OCI-LY3 (cell line): Measurements from ENCODE around the gene CYP2W1.

ENCODE experiments used
- H2AFZ ChIP-seq: fragments of 200-600, 300-600 bp; shearing (Covaris generic); 2 replicates; pipeline ENCODE4 v1.6.0; 2014; ENCODE audit warnings: antibody characterized with exemption, low read depth, low read length
- H3K27ac ChIP-seq: fragments of 200-600, 300-600 bp; sonication (generic); 2 replicates; pipeline ENCODE4 v1.5.1; 2014; ENCODE audit warnings: mild to moderate bottlenecking, low read length, moderate library complexity, mixed read lengths
- H3K27me3 ChIP-seq: fragments of 200-600, 300-600 bp; sonication (generic); 2 replicates; pipeline ENCODE4 v1.6.1; 2014; ENCODE audit warnings: low read depth, low read length, mixed read lengths
- H3K36me3 ChIP-seq: fragments of 200-600, 300-600 bp; sonication (generic); replicated peaks from 2 replicates; pipeline ENCODE3; 2014; ENCODE audit warnings: low read depth, low read length, mixed read lengths
- H3K4me1 ChIP-seq: fragments of 300-600, 200-600 bp; sonication (generic); 2 replicates; pipeline ENCODE4 v1.6.1; 2014; ENCODE audit warnings: low read length, mixed read lengths
- H3K4me2 ChIP-seq: fragments of 200-600, 300-600 bp; sonication (generic); 2 replicates; pipeline ENCODE4 v1.6.1; 2014; ENCODE audit warnings: low read length, mixed read lengths
- H3K4me3 ChIP-seq: fragments of 300-600, 200-600 bp; sonication (generic); 2 replicates; pipeline ENCODE4 v1.5.1; 2014; ENCODE audit warnings: antibody characterized with exemption, mild to moderate bottlenecking, low read length, moderate library complexity
- H3K79me2 ChIP-seq: fragments of 300-600, 200-600 bp; shearing (Covaris generic); 2 replicates; pipeline ENCODE4 v1.6.1; 2014; ENCODE audit warnings: mild to moderate bottlenecking, low read length, mixed read lengths
- H3K9ac ChIP-seq: fragments of 300-600, 200-600 bp; shearing (Covaris generic); 2 replicates; pipeline ENCODE4 v1.6.0; 2014; ENCODE audit warnings: mild to moderate bottlenecking, low read length, moderate library complexity
- H3K9me3 ChIP-seq: fragments of 200-600, 300-600 bp; shearing (Covaris generic); 2 replicates; pipeline ENCODE4 v1.6.1; 2014; ENCODE audit warnings: low read length, mixed read lengths; ENCODE audit not compliant: insufficient read depth
- H4K20me1 ChIP-seq: fragments of 200-600, 300-600 bp; sonication (generic); 2 replicates; pipeline ENCODE4 v1.6.1; 2016; ENCODE audit warnings: low read length, mixed read lengths; ENCODE audit not compliant: insufficient read depth
- CTCF ChIP-seq: fragments of 200-600, 300-600 bp; sonication (generic); IDR thresholded peaks from 2 replicates; pipeline ENCODE4 v1.5.1; 2014; ENCODE audit warnings: antibody characterized with exemption, low read length, low read depth
- EZH2phosphoT487 ChIP-seq: fragments of 200-600 bp; shearing (Covaris generic); IDR thresholded peaks from 2 replicates; pipeline ENCODE4 v1.6.1; 2018; ENCODE audit warnings: antibody characterized with exemption, mixed run types, low read depth

Gene CYP2W1

DNA sequence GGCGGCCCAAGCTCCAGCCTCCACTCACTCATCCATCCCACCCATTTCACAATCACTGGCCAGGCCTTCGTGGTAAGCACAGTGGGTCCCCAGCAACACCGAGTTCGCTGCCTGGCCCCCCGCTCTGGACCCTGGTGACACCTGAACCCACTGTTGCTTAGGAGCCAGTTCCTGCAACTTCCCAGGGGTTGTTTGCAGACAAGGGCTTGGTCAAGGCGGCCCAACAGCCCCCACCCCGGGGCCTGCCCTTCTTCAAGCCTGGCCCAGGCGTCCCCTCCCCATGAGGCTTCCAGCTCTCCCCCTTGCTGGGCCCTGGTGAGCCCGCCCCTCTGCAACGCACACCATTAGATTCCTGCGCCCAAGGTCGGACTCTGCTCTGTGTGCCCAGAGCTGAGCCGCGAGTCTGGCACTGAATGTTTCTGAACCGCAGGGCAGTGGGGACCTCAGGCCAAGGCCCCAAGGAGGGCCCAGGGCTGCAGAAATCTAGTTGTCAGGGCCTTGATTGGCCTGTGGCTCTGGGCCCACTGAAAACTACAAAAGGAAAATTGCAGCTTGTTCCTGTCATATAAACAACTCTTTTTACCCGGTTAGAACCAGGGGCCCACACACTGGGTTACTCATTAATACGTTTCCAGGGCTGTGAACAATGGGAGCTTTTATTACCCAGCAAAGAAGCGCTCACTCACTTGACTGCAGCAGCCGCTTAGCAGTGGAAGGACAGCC is 5.5 kb upstream of the CYP2W1 start:
- TF ChIP-seq EZH2phosphoT487: no peak
- Histone ChIP-seq H2AFZ (no peak overlapping the region), H3K4me2 (no peak overlapping the region), H3K9ac (no peak overlapping the region), H3K36me3 (peaks cover 5% of the 10 kb centered on the region), H3K4me3 (no peak overlapping the region), H3K4me1 (peaks cover 6% of the 10 kb centered on the region; the same call in 1 of the 2 replicates), H4K20me1 (peaks cover 5% of the 10 kb centered on the region), H3K27ac (no peak overlapping the region), H3K79me2 (peaks cover 28% of the 10 kb centered on the region), H3K27me3 (no peaks in the 10 kb centered on the region), H3K9me3 (no peaks in the 10 kb centered on the region)

GRCh38 chr7:978049-978346 is 5.0 kb upstream of the CYP2W1 start:
- H3K27me3 ChIP-seq: no peaks in the 10 kb centered on the region

DNA sequence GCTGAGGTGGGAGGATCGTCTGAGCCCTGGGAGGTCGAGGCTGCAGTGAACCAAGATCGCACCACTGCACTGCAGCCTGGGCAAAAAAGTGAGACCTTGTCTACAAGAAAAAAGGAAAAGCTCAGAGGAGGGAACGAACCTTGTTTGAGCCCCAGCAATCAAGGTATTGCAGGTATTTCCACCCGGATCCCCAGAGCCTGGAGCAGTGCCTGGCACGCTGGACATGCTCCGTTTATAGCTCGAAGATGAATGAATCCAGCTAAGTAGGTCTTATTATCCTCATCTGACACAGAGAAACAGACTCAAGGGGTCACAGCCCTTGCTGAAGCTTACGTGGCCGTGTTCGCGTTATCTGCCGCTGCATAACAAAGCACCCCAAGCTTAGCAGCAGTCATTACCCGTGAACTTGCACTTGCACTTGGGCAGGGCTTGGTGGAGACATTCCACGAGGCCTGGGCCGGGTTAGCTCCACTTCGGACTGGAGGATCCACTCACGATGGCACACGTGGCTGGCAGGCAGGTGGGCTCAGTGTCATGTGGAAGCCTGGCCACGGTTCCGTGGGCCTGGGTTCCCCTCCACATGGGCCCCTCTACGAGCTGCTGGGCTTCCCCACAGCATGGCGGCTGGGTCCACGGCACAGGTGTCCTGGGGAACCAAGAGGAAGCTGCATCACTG is 4.4 kb upstream of the CYP2W1 start:
- Histone ChIP-seq H4K20me1 (peaks cover 5% of the 10 kb centered on the region), H3K27ac (no peak overlapping the region), H3K79me2 (peaks cover 18% of the 10 kb centered on the region), H3K4me3 (no peak overlapping the region), H3K27me3 (no peaks in the 10 kb centered on the region), H3K36me3 (no peaks in the 10 kb centered on the region), H3K9me3 (no peaks in the 10 kb centered on the region), H3K4me2 (no peak overlapping the region), H3K4me1 (peaks cover 3% of the 10 kb centered on the region; the same call in 1 of the 2 replicates), H2AFZ (no peak overlapping the region), H3K9ac (no peak overlapping the region)
- TF ChIP-seq CTCF (no peak), EZH2phosphoT487 (no peak)

More at GRCh38 chr7:978049-978346, 5.0 kb upstream of the CYP2W1 start:
- peaks cover 5% of the 10 kb centered on the region for H4K20me1 ChIP-seq
- H3K4me1 ChIP-seq: peaks cover 3% of the 10 kb centered on the region; the same call in 1 of the 2 replicates
- H3K9ac ChIP-seq: no peak overlapping the region
- H3K4me2 ChIP-seq: no peak overlapping the region
- H3K27ac ChIP-seq: no peak overlapping the region
- TF ChIP-seq EZH2phosphoT487 (no peak), CTCF (no peak)
- H3K79me2 ChIP-seq: peaks cover 23% of the 10 kb centered on the region
- H2AFZ ChIP-seq: no peak overlapping the region
- no peak overlapping the region for H3K4me3 ChIP-seq
- H3K9me3 ChIP-seq: no peaks in the 10 kb centered on the region
- no peaks in the 10 kb centered on the region for H3K36me3 ChIP-seq

DNA sequence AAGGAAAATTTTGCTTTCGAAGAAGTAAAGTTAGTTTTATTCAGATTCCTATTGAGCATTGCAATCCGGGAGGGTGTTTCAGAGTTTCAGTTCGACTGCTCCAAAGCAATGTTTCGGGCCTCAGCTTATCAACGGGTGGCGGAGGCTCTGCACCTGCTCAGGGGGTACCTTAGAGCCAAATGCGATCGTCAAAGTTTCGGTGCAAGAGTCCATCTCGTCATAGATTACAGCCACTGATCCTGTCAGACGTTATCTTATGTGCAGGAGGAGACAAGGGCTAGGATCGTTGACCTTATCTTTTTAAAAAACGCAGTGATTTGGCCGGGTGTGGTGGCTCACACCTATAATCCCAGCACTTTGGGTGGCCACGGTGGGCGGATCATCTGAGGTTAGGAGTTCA is 3.8 kb upstream of the CYP2W1 start:
- Histone ChIP-seq H3K4me2 (no peak overlapping the region), H3K27ac (no peak overlapping the region), H3K9ac (no peak overlapping the region), H3K4me3 (no peak overlapping the region), H3K79me2 (peaks cover 12% of the 10 kb centered on the region), H3K27me3 (no peaks in the 10 kb centered on the region), H3K4me1 (peaks cover 2% of the 10 kb centered on the region; the same call in 1 of the 2 replicates), H3K9me3 (no peaks in the 10 kb centered on the region), H2AFZ (no peak overlapping the region), H4K20me1 (peaks cover 4% of the 10 kb centered on the region), H3K36me3 (no peaks in the 10 kb centered on the region)
- TF ChIP-seq CTCF (no peak), EZH2phosphoT487 (no peak)
